Measurements from ENCODE around the gene SLC25A21.

GRCh38 chr14:36746872-36747271 lies 425.5 kb downstream of the SLC25A21 start:
- no peak for TF ChIP-seq CTCF (IDR thresholded peaks at IDR 0.05)
- TF ChIP-seq POLR2A (IDR thresholded peaks at IDR 0.05; ENCODE audit: low read depth), result no peak
- no peak for TF ChIP-seq EP300 (IDR thresholded peaks at IDR 0.05)
